Transverse colon (tissue), 3 donors: ENCODE measurements around the gene TMEM91.

Experiments
- EP300 ChIP-seq: sonication (generic); formaldehyde crosslinking; IDR thresholded peaks from one replicate; pipeline ENCODE4 v1.6.1; 2017; ENCODE audit warnings: antibody characterized with exemption, low read depth
- POLR2A ChIP-seq: fragments of 450-650 bp; IDR thresholded peaks from one replicate; pipeline ENCODE4 v1.6.1; 2016; ENCODE audit warnings: antibody characterized with exemption, mild to moderate bottlenecking, moderate library complexity
- TF ChIP-seq, protein P1 (sequence below), 5 experiments: fragments of 200-600 bp in 3 of 5; fragments of 450-650 bp in 2 of 5; sonication (generic) in 3 of 5; IDR thresholded peaks; 1 replicate in 2 of 5; 2 replicates in 3 of 5; pipeline ENCODE4 v1.5.1; 2016 to 2017; ENCODE audit warnings: antibody characterized with exemption in 5 of 5, inconsistent platforms in 3 of 5, mild to moderate bottlenecking in 2 of 5, moderate library complexity in 1 of 5

- TF ChIP-seq, protein P1, sequence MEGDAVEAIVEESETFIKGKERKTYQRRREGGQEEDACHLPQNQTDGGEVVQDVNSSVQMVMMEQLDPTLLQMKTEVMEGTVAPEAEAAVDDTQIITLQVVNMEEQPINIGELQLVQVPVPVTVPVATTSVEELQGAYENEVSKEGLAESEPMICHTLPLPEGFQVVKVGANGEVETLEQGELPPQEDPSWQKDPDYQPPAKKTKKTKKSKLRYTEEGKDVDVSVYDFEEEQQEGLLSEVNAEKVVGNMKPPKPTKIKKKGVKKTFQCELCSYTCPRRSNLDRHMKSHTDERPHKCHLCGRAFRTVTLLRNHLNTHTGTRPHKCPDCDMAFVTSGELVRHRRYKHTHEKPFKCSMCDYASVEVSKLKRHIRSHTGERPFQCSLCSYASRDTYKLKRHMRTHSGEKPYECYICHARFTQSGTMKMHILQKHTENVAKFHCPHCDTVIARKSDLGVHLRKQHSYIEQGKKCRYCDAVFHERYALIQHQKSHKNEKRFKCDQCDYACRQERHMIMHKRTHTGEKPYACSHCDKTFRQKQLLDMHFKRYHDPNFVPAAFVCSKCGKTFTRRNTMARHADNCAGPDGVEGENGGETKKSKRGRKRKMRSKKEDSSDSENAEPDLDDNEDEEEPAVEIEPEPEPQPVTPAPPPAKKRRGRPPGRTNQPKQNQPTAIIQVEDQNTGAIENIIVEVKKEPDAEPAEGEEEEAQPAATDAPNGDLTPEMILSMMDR (IDR thresholded peaks at IDR 0.05): no peak
- TF ChIP-seq POLR2A (no peak), EP300 (no peak)
These were observed 32.2 kb upstream of the TMEM91 start for GRCh38 chr19:41344162-41344561.
